Smooth muscle cell of the brain vasculature (primary cell): Measurements from ENCODE around the gene CADPS2.
"Not testable (repeated sequence)": the region's sequence is repeated elsewhere in the genome, so short reads cannot be mapped to it uniquely, and the experiment has no call there.

Experiments used
- DNase-seq: peaks from one replicate; pipeline ENCODE4 v3.0.0-alpha.2; 2012; ENCODE audit warnings: low read depth, low spot score

The CADPS2 gene

GRCh38 chr7:122298618-122299017, 587.6 kb downstream of the CADPS2 start:
- no peak for DNase-seq

- DNase-seq: no peak
These were observed 588.1 kb downstream of the CADPS2 start for GRCh38 chr7:122298131-122298530.

- no peak for DNase-seq
These were observed 595.1 kb downstream of the CADPS2 start for GRCh38 chr7:122291189-122291588.

GRCh38 chr7:122290476-122290875, 595.8 kb downstream of the CADPS2 start:
- DNase-seq: no peak

- no peak for DNase-seq
These were observed 596.8 kb downstream of the CADPS2 start for GRCh38 chr7:122289426-122289825.

GRCh38 chr7:122284608-122285007, 601.7 kb downstream of the CADPS2 start:
- DNase-seq: not testable (repeated sequence)

- DNase-seq: no peak
These were observed 613.1 kb downstream of the CADPS2 start for GRCh38 chr7:122273117-122273516.

GRCh38 chr7:122269241-122269640, 617.0 kb downstream of the CADPS2 start:
- no peak for DNase-seq
